DMS79 (cell line): ENCODE data around the gene PNKP.
"Not testable (repeated sequence)": the region's sequence is repeated elsewhere in the genome, so short reads cannot be mapped to it uniquely, and the experiment has no call there.

ENCODE experiments used
- DNase-seq: peaks from one replicate; lab custom pipeline; 2025; lab: John Stamatoyannopoulos, UW

The PNKP gene

DNA sequence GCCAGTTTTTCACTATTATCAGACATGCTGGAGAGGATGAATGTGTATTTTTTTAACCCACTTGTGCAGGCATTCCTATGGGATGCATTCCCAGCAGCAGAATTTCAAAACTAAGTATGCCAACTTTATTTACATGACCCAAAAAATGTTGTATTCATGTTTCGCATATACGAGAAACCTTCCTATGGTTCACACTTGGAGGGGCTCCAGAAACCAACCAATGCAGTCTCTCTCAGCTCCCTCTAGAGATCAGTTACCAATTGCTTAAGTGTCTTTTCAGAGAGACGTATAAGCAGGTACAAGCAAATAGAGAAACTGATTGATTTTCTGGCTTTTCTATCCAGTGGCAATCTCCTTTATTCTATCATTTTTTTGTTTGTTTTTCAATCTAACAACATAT, 22.0 kb downstream of the PNKP start:
- DNase-seq, result no peak

DNA sequence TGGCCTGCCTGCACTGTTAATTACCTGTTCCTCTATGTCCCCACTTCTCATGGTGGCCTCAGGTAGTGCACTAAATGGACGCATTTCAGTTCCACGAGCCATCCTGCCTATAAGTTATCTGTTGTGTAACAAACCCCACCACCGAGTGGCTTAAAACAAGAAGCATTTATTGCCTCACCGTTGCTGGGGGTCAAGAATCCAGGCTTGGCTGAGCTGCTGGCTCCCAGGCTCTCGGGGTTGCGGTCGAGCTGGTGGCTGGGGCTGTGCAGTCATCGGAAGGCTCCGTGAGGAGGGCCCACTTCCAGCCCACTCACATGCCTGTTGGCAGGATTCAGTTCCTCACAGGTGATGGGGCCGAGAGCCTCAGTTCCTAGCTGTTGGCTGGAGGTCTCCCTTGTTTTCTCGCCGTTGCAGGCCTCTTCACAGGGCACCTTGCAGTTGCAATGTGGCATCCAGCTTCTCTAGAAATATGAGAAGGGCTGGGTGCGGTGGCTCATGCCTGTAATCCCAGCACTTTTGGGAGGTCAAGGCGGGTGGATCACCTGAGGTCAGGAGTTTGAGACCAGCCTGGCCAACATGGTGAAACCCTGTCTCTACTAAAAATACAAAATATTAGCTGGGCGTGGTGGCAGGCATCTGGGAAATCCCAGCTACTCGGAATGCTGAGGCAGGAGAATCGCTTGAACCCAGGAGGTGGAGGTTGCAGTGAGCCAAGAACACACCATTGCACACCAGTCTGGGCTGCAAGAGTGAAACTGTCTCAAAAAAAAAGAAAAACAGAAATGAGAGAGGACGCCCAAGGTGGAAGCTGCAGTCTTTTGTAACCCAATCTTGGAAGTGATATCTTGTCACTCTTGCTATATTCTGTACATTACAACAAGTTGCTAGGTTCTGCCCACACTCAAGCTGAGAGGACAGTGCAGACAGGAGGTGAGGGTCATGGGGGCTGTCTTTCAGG, 23.0 kb downstream of the PNKP start:
- DNase-seq, result no peak

DNA sequence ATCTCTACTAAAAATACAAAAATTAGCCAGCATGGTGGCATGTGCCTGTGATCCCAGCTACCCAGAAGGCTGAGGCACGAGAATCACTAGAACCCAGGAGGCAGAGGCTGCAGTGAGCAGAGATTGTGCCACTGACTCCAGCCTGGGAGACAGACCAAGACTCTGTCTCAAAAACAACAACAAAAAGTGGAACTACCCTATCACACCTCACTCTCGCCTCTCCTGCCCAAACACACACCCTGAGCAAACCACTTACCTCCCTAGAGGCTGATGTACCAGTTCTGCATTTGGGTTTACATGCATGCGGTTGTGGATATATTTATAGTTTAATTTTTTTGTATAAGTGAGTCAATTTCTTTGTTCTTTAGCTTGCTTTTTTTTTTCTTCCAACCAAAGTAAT, 24.1 kb downstream of the PNKP start:
- DNase-seq, result no peak

DNA sequence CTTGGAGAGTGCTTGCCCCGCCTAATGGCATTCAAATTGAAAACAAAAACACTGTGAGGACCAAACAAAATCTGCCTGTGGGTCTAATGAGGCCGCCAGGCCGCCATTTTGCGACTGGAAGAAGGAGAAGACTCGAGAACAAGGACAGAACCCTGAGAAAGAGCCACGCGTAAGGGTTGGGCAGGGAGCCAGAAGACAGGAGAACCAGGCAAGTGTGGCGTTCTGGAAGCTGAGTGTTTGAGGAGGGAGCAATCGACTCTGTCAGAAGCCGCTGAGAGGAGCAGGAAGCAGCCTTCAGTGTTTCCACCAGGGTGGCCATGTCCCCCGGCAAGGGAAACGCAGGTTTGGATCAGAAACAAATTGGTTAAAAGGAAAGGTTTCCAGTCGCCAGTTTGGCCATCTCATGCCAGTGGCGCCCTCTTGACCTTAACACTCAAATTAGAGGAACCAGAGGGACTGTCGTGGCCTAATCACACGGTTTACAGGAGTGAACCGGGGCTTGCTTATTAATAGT, 26.6 kb downstream of the PNKP start:
- DNase-seq, result no peak

DNA sequence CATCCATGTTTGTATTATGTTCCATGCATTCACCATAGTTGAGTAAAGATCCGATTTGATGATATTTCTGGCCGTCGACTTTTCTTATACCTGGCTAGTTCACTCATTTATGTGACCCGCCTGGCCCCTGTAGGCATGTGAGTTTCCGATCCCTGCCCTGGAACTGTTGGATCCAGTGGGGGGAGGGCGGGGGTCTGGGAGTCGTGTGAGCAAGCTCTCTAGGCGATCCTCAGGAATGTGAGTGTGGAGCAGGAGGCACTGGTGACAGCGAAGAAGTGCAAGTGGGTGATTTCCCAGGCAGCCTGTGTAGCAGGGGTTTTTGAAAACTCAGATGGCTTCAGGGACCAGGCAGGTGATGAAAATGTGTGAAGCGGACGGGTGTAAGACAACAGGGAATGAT, 27.1 kb downstream of the PNKP start:
- DNase-seq, result no peak

DNA sequence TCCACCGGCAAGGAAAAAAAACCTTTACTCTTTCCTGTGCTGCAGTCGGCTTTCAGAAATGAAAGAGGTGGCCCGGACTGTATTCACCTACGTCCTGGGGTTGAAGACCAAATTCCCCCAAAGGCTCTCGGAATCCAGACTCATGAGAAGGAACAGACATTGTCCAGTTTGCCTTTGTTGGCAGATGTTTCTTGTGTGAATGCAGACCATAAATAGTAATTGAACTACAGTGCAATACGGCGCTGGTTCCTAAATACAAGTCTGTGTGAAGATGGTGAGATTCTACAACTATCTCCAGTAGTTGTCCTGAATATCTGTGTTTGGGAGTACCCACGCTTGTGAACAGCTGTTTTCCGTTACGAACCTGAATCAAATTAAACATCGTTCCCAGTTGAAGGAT, 27.7 kb downstream of the PNKP start:
- DNase-seq, result no peak

DNA sequence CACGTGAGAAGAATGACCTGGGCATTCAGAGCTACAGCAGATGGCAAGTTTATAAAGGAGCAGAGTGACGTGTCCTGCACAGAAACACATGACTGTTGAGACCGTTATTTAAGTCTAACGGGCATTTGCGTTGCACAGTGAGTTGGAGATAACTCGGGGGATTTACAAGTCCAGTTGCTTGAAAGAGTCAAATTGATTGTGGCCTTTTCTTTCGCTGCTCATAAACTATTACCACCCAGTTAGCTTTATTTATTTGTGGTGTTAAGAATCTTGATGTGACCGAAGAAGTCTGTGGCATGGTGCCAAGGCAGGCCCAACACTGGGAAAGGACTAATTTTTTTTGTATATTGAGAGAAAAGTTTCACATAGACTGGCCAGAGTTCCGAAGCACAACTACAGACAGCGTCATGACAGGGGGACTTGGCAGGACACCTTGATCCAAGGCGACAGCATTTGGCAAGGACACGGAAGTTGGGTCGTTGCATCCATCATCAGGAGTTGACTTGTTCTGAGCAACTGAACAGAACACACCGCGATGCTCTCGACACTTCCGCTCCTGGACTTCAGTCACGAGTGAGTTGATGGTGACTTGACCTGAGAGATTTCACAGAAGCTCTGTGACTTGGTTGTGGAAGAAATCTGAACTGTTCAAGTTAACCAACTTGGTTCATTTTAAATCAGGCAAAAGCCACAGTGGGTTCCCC, 28.3 kb downstream of the PNKP start:
- DNase-seq, result no peak

DNA sequence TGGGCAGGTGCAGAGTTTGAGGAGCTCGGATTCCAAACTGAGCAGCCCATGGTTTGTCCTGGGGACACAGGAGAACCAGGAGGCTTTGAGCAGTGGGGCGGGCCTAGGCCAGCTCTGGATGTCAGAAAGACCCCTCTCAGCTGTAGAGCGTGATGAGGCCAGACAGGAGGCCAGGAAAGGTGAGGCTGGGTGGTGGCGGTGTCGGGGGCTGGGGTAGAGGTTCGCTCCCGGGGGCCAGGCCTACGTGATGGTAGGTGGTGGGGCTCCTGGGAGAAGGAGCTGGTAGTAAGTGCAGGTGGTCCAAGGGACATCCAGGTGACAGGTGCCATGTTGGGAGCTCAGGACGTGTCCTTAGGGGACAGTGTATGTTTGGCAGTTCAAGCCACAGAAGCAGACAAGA, 30.0 kb downstream of the PNKP start:
- no peak for DNase-seq

DNA sequence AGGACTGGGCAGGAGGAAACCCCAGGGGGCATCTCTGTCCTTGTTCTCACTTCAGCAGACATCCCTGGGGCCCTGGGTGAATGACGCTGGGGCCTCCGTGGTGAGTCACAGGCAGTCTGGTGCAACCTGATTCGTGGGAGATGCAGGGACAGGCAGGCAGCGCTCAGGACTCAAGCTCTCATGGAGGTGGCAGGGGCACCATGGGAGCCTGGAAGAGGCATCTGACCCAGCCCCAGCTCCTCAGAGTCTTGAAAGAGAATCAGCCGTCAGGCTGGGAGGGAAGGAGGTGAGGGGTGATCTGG, 30.4 kb downstream of the PNKP start:
- DNase-seq, result no peak

DNA sequence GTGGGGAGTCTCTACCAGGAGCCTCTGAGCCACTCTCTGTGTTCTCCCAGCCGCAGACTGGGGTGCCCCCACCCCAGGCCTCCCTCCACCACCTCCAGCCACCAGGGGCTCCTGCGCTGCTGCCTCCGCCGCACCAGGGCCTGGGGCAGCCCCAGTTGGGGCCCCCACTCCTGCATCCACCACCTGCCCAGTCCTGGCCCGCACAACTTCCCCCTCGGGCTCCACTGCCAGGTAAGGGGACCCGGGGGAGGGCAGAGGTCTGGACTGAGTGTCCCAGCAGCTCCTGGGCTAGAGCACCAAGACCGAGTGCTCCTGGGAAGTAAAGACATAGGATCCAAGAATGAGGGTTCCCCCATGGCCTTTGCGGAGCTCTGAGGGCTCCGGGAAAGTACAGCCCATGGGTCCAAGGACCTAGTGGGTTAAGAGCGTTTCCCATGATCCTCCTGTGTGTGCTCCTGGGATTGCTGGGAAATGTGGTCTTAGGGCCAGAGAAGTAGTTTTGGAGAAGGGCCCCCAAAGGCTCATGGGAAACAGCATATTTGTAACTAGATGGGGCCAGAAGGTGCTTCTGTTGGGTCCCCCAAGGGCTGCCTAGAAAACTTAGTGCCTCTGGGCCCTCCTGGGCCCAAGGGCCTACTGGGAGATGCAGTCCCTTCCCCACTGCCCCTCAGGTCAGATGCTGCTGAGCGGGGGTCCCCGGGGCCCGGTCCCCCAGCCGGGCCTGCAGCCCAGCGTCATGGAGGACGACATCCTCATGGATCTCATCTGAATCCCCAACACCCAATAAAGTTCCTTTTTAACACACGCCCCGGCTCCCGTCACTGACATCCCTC, 31.0 kb downstream of the PNKP start:
- no peak for DNase-seq

DNA sequence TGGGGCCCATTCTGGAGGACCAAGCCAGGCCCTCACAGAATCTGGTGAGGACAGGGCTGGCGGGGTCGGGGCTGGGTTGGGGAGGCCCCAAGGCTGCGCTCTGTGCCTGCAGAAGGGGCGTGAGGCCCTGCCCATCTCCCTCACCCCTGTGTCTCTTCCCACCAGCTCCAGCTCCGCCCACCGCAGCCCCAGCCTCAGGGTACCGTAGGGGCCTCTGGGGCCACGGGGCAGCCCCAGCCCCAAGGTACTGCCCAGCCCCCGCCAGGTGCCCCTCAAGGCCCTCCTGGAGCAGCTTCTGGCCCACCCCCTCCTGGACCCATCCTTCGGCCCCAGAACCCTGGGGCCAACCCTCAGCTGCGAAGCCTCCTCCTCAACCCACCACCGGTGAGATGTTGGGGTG, 31.8 kb downstream of the PNKP start:
- DNase-seq, result no peak

DNA sequence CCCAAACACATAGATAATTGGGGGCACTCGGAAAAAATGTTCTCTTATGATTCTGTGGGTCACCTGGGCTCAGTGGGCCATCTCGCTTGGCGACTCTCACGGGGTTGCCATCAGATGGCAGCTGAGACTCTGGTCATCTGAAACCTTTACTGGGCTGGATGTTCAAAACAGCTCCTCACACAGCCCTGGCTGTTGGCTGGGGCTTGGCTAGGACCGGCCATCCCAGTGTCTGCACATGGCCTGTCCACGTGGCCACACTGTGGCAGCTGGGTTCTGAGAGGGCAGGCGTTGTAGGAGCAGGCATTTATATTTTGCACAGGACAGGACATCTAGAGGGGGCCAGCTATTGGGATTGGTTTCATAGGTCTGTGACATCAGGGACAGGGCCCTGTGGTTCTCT, 33.8 kb downstream of the PNKP start:
- DNase-seq, result no peak

DNA sequence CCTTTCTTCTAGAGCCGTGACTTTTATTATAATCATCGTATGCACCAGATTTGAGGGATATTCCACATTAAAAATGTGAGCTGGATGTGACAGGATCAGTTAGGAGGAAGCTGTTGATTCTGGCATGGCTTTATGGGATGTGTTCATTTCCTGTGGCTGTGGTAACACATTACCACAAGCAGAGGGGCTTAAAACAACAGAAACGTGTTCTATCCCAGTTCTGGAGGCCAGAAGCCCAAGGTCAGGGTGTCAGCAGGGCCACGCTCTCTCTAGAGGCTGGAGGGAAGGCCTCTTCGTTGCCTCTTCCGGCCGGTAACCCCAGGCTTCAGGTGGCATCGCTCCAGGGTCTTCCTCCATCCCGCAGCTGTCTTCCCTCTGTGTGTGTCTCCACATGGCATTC, 34.8 kb downstream of the PNKP start:
- no peak for DNase-seq

DNA sequence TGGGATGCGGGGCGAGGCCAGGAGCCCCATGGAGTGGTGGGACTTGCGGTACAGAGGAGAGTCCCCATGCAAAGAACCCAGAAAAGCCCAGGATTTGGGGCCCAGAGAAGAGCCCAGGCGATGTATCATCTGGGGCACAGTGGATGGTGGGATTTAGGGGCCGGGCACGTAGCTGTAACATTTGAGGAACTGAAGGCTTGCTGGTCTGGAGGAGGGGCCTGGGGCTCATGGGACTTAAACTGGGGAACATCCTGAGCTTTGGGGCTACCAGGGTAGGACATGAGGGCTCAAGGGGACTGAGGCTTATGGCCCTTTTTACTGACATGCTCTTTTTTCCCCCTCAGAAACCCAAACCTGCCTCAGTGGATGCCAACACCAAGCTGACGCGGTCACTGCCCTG, 35.8 kb downstream of the PNKP start:
- no peak for DNase-seq

DNA sequence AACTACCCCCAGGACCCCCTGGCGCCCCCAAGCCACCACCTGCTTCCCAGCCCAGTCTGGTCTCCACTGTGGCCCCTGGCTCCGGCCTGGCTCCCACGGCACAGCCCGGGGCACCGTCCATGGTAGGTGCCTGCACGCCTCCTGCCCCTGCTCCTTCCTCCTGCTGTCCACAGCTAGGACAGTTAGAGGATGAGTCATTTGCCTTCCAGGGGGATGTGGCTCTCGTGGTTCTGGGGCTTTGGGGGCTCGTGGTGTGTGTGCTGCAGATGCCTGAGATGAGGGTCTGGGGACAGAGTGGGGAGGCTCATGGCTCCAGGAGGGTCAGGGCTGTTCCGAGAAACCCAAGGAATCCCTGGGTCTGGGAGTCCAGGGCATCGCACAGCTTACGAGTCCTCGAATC, 36.6 kb downstream of the PNKP start:
- no peak for DNase-seq

DNA sequence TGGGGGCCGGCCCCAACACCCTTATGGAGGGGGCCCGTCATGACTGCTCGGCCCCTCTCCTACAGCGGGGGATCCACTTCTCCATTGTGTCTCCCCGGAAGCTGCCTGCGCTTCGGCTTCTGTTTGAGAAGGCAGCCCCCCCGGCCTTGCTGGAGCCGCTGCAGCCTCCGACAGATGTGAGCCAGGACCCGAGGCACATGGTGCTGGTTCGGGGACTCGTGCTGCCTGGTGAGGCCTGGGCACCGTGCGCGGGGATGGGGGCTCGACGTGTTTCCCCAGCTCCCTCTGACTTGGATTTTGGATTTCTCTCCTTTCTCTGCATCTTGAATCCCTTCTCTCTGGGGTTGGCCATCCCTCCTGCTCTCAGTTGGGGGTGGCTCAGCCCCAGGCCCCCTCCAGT, 37.7 kb downstream of the PNKP start:
- DNase-seq, result no peak

DNA sequence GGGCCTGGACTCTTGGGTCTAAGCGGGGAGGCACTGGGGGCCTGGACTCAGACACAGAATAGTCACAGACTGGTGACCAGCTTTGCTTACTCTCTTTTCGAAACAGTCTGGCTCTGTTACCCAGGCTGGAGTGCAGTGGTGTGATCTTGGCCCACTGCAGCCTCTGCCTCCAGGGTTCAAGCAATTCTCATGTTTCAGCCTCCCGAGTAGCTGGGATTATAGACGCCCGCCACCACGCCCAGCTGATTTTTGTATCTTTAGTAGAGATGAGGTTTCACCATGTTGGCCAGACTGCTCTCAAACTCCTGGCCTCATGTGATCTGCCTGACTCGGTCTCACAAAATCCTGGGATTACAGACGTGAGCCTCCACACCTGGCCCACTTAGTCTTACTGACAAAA, 38.2 kb downstream of the PNKP start:
- no peak for DNase-seq

DNA sequence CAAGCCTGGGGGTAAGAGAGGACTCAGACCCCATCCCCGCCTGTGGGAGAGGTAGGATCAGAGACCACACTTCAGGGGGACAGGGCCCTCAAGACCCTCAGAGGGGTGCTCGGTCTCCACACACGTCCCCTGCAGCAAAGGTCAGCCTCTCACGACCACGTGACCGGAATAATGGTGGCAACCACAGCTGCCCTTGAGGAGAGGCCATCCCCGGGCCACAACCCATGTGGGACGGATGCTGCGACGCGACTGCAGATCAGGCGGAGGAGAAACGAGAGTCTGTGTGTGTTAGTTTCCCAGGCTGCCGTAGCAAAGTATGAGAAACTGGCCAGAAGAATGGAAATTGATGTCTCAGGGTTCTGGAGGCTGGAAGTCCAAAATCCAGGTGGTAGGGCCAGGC, 40.3 kb downstream of the PNKP start:
- DNase-seq, result no peak

DNA sequence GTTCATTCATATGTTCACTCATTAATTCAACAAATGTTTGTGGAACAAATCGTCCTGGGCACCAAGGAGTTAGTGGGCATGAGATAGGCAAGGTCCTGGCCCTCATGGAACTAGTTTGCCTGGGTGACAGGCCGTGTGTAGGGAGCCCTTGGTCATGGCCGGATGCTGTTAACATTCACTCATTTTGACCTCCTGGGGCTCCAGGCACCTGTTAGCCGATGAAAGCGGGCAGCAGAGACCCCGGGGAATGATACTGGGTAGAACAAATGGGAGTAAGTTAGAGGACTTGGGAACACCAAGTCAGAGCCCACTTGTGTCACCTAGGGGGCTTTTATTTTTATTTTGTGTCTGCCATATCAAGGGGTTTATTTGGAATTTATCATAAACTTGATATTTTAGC, 42.7 kb downstream of the PNKP start:
- DNase-seq, result no peak

DNA sequence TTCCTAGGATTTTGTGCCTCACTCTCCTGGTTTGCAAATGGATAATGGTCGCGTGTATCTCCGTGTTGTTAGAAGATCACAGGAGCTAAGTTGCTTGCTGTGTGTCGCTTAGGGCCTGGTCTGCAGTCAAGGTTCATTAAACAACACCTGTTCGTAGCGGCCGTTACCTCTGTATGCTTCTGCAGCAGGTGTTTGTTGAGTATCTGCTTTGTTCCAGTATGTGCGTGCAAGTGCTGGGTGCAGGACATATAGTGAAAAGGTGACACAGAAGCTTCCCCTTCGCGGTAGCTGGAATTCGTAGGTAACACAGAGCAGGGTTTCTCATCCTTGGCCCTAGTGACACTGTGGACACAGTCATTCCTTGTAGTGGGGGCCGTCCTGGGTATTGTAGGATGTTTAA, 43.9 kb downstream of the PNKP start:
- DNase-seq, result peak; percentile 91

DNA sequence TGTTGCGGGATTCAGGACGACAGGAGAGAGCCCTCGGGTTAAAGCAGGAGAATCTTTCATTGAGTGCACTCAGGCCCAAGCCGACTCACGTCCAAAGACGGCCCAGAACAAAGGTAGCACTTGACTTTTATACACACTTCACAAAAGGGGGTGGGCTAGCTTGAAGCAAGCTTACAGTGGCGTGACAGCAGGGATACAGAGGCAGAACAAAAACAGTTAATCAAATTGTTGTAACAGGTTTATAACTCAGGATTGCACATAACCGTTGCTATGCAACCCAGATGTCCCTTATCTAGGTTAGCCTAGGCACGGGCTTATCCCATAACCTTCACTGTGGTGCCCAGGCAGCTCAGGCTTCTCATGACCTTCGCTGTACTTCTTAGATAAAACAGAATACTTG, 47.3 kb downstream of the PNKP start:
- peak; percentile 86 for DNase-seq

DNA sequence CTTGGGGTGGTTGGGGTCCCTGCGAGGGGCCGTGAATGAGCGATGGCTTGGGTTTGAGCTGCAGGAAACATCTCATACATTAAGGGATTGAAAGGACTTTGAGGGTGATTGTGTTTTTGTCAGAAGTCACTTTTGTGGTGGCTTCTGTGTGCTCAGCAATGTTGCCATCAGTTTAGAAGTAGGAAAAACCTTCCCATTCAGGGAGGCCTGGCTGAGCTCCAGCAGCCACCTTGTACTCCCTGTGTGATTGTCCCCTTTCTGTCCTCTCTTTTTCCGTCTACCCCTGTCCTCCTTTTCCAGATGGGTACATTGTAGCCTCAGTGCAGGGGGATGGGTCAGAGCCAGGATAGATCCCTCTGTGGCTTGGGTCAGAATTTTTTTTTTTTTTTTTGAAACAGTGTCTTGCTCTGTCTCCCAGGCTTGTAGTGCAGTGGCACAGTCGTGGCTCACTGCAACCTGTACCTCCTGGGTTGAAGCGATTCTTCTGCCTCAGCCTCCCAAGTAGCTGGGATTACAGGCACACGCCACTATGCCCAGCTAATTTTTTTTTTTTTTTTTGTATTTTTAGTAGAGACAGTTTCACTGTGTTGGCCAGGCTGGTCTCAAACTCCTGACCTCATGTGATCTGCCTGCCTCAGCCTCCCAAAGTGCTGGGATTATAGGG, 47.8 kb downstream of the PNKP start:
- DNase-seq, result not testable (repeated sequence)
